Vagina (tissue), 2 donors: ENCODE results near the gene THBS3. TPM values are rescaled to one million over a fixed set of nuclear protein-coding genes. Genes with fewer than 3 reads are reported as not detected.
"Not testable (repeated sequence)": the region's sequence is repeated elsewhere in the genome, so short reads cannot be mapped to it uniquely, and the experiment has no call there.

ENCODE experiments used
- DNase-seq, 2 donors: peaks; one replicate each; pipeline ENCODE4 v3.0.0-alpha.2; 2017; ENCODE audit errors: extremely low spot score in 2 of 2
- H3K27ac ChIP-seq: fragments of 200-600 bp; sonication (generic); one replicate; pipeline ENCODE4 v1.5.1; 2019
- H3K27me3 ChIP-seq: fragments of 200-600 bp; sonication (generic); one replicate; pipeline ENCODE4 v1.5.1; 2019
- H3K36me3 ChIP-seq, 2 donors: fragments of 200-600 bp; sonication (generic); one replicate each; pipeline ENCODE4 v1.5.1; 2017 to 2019
- H3K4me1 ChIP-seq: fragments of 200-600 bp; sonication (generic); one replicate; pipeline ENCODE4 v1.5.1; 2019
- H3K4me3 ChIP-seq, 2 donors: fragments of 200-600 bp; sonication (generic); 1 replicate in 1 of 2; 2 replicates in 1 of 2; pipeline ENCODE4 v1.5.1; 2016 to 2019
- H3K9me3 ChIP-seq: fragments of 200-600 bp; sonication (generic); one replicate; pipeline ENCODE4 v1.5.1; 2019
- CTCF ChIP-seq, 3 experiments: fragments of 450-650 bp in 2 of 3; fragments of 200-600 bp in 1 of 3; sonication (generic) in 1 of 3; IDR thresholded peaks; one replicate each; pipeline ENCODE4 v1.5.1; 2017 to 2019; ENCODE audit warnings: antibody characterized with exemption in 3 of 3, mild to moderate bottlenecking in 2 of 3, moderate library complexity in 2 of 3
- POLR2A ChIP-seq, 2 donors: fragments of 450-650 bp; IDR thresholded peaks; one replicate each; pipeline ENCODE4 v1.6.1; 2017; ENCODE audit warnings: antibody characterized with exemption in 2 of 2, mild to moderate bottlenecking in 2 of 2, moderate library complexity in 2 of 2
- POLR2AphosphoS5 ChIP-seq, 2 donors: sonication (generic); formaldehyde crosslinking; IDR thresholded peaks; one replicate each; pipeline ENCODE4 v1.9.0; 2017; ENCODE audit warnings: antibody characterized with exemption in 2 of 2, mild to moderate bottlenecking in 2 of 2, low read depth in 1 of 2; ENCODE audit not compliant: insufficient read depth in 1 of 2
- intact Hi-C: fragments of 100-400 bp; cut with DNase I; formaldehyde crosslinking; loops from one replicate; pipeline ENCODE4 v1.15.1; 2023
- total RNA-seq: library from RNA; depleted of rRNA; stranded (reverse); fragments of >200 nt; gene quantifications from one replicate; pipeline ENCODE4 v1.2.3, GENCODE V29; 2016

Gene THBS3
- total RNA-seq, 1 donor from 2014 or later = 27.3 TPM

- intact Hi-C loops = loop anchor here (5.0 kb wide), 1 partner anchor 37 kb away; the partner anchor contains the start of genes MTX1 and THBS3
- no peaks in the 10 kb centered on the region for H3K9me3 ChIP-seq
- peaks cover 38% of the 10 kb centered on the region for H3K4me1 ChIP-seq
- DNase-seq = peak in 1 of 2 donors; percentile 99
- no peaks in the 10 kb centered on the region for H3K27me3 ChIP-seq
- peaks cover 0 to 11% of the 10 kb centered on the region in 2 donors for H3K36me3 ChIP-seq
- TF ChIP-seq CTCF (IDR thresholded peaks at IDR 0.05) (peak in 2 of 3 experiments; percentile 58 to 100), POLR2A (IDR thresholded peaks at IDR 0.05) (peak; percentile 11 to 73), POLR2AphosphoS5 (IDR thresholded peaks at IDR 0.05; ENCODE audit: insufficient read depth in 1 of 2, low read depth in 1 of 2) (peak; percentile 96)
- peak overlapping the region; percentile 88 for H3K27ac ChIP-seq
- H3K4me3 ChIP-seq = peak overlapping the region; percentile 55 to 60
Observed at GRCh38 chr1:155244368-155245162, 36.9 kb upstream of the THBS3 start.

GRCh38 chr1:155242805-155243358 is 35.2 kb upstream of the THBS3 start:
- Histone ChIP-seq H3K27ac (peak overlapping the region; percentile 88), H3K36me3 (peaks cover 0 to 17% of the 10 kb centered on the region in 2 donors), H3K27me3 (no peaks in the 10 kb centered on the region), H3K4me1 (peaks cover 38% of the 10 kb centered on the region), H3K9me3 (no peaks in the 10 kb centered on the region), H3K4me3 (peak overlapping the region in 1 of 2 donors; percentile 60)
- intact Hi-C loops = loop anchor here (5.0 kb wide), 1 partner anchor 36 kb away; the partner anchor contains the start of genes MTX1 and THBS3
- no peak for DNase-seq
- no peak for TF ChIP-seq POLR2AphosphoS5 (IDR thresholded peaks at IDR 0.05; ENCODE audit: insufficient read depth in 1 of 2, low read depth in 1 of 2)
- no peak for TF ChIP-seq POLR2A (IDR thresholded peaks at IDR 0.05)
- TF ChIP-seq CTCF (IDR thresholded peaks at IDR 0.05) = no peak

GRCh38 chr1:155241841-155242264 is 34.2 kb upstream of the THBS3 start:
- Histone ChIP-seq H3K27me3 (no peaks in the 10 kb centered on the region), H3K27ac (peak overlapping the region; percentile 42), H3K4me3 (no peak overlapping the region), H3K4me1 (peaks cover 38% of the 10 kb centered on the region), H3K9me3 (no peaks in the 10 kb centered on the region), H3K36me3 (peaks cover 0 to 20% of the 10 kb centered on the region in 2 donors)
- intact Hi-C loops = loop anchor here (5.0 kb wide), 1 partner anchor 35 kb away; the partner anchor contains the start of genes MTX1 and THBS3
- TF ChIP-seq CTCF (IDR thresholded peaks at IDR 0.05) (no peak), POLR2A (IDR thresholded peaks at IDR 0.05) (no peak), POLR2AphosphoS5 (IDR thresholded peaks at IDR 0.05; ENCODE audit: insufficient read depth in 1 of 2, low read depth in 1 of 2) (no peak)
- no peak for DNase-seq

- intact Hi-C loops = loop anchor here (5.0 kb wide), 1 partner anchor 34 kb away; the partner anchor contains the start of genes MTX1 and THBS3
- DNase-seq = no peak
- H3K4me3 ChIP-seq = peak overlapping the region; percentile 26 to 35
- H3K9me3 ChIP-seq = no peaks in the 10 kb centered on the region
- peaks cover 38% of the 10 kb centered on the region for H3K4me1 ChIP-seq
- no peak for TF ChIP-seq POLR2A (IDR thresholded peaks at IDR 0.05)
- peak in 1 of 2 donors; percentile 99 for TF ChIP-seq POLR2AphosphoS5 (IDR thresholded peaks at IDR 0.05; ENCODE audit: insufficient read depth in 1 of 2, low read depth in 1 of 2)
- peaks cover 0 to 27% of the 10 kb centered on the region in 2 donors for H3K36me3 ChIP-seq
- peak overlapping the region; percentile 42 for H3K27ac ChIP-seq
- H3K27me3 ChIP-seq = no peaks in the 10 kb centered on the region
Observed at GRCh38 chr1:155241069-155241679, 33.5 kb upstream of the THBS3 start.

GRCh38 chr1:155236451-155236850 is 28.8 kb upstream of the THBS3 start:
- intact Hi-C loops = no loop called here
- H3K27me3 ChIP-seq = no peaks in the 10 kb centered on the region
- no peak for DNase-seq
- H3K4me3 ChIP-seq = no peak overlapping the region
- H3K27ac ChIP-seq = no peak overlapping the region
- TF ChIP-seq POLR2A (IDR thresholded peaks at IDR 0.05) (no peak), POLR2AphosphoS5 (IDR thresholded peaks at IDR 0.05; ENCODE audit: insufficient read depth in 1 of 2, low read depth in 1 of 2) (no peak), CTCF (IDR thresholded peaks at IDR 0.05) (no peak)
- H3K4me1 ChIP-seq = peaks cover 24% of the 10 kb centered on the region
- no peaks in the 10 kb centered on the region for H3K9me3 ChIP-seq
- H3K36me3 ChIP-seq = peaks cover 0 to 29% of the 10 kb centered on the region in 2 donors

- H3K9me3 ChIP-seq, H3K4me3 ChIP-seq, DNase-seq, intact Hi-C loops, H3K27me3 ChIP-seq, H3K27ac ChIP-seq: not testable (repeated sequence)
- Histone ChIP-seq H3K36me3 (peaks cover 0 to 29% of the 10 kb centered on the region in 2 donors), H3K4me1 (peaks cover 18% of the 10 kb centered on the region)
Observed at GRCh38 chr1:155235375-155235774, 27.7 kb upstream of the THBS3 start.

- DNase-seq, H3K9me3 ChIP-seq, intact Hi-C loops, H3K27me3 ChIP-seq, H3K4me3 ChIP-seq, H3K27ac ChIP-seq: not testable (repeated sequence)
- Histone ChIP-seq H3K4me1 (peaks cover 11% of the 10 kb centered on the region), H3K36me3 (peaks cover 0 to 17% of the 10 kb centered on the region in 2 donors)
Observed at GRCh38 chr1:155233502-155233901, 25.8 kb upstream of the THBS3 start.
